Sigmoid colon (tissue), 4 donors: ENCODE measurements around the gene MEIS1.

ENCODE experiments used
- CTCF ChIP-seq, 4 experiments: fragments of 450-650 bp in 3 of 4; fragments of 200-600 bp in 1 of 4; IDR thresholded peaks; one replicate each; pipeline ENCODE4 v1.5.1; 2016 to 2019; ENCODE audit warnings: antibody characterized with exemption in 4 of 4, mild to moderate bottlenecking in 3 of 4, moderate library complexity in 2 of 4
- POLR2A ChIP-seq, 2 donors: fragments of 450-650 bp; IDR thresholded peaks; one replicate each; pipeline ENCODE4 v1.6.1; 2016; ENCODE audit warnings: antibody characterized with exemption in 2 of 2, mild to moderate bottlenecking in 2 of 2, moderate library complexity in 2 of 2
- POLR2AphosphoS5 ChIP-seq, 4 donors: sonication (generic); formaldehyde crosslinking; IDR thresholded peaks; one replicate each; pipeline ENCODE4 v1.6.1; 2017; ENCODE audit warnings: antibody characterized with exemption in 4 of 4

GRCh38 chr2:66464930-66465637 is 30.2 kb downstream of the MEIS1 start:
- TF ChIP-seq CTCF (IDR thresholded peaks at IDR 0.05): no peak
- TF ChIP-seq POLR2AphosphoS5 (IDR thresholded peaks at IDR 0.05): no peak
- no peak for TF ChIP-seq POLR2A (IDR thresholded peaks at IDR 0.05)
